T47D (cell line): Measurements from ENCODE around the gene NEK10.
A peak's percentile ranks its signal among the peaks of the same experiment; 100 is the strongest.

ENCODE experiments used
- DNase-seq, 2 experiments: peaks; one replicate each; pipeline versions ENCODE4 v3.0.0 to v3.0.0-alpha.2; 2011 to 2012; ENCODE audit warnings: low read depth in 1 of 2, low spot score in 1 of 2
- JUND ChIP-seq: IDR thresholded peaks from 2 replicates; pipeline ENCODE4 v1.6.1; 2012; ENCODE audit warnings: low read depth
- in situ Hi-C: cut with HindIII; loops from 2 replicates; pipeline ENCODE4 v1.10.0; 2016; ENCODE audit warnings: low sequenced_read_pairs, low pct_unique_long_range_greater_than_20kb

The NEK10 gene

DNA sequence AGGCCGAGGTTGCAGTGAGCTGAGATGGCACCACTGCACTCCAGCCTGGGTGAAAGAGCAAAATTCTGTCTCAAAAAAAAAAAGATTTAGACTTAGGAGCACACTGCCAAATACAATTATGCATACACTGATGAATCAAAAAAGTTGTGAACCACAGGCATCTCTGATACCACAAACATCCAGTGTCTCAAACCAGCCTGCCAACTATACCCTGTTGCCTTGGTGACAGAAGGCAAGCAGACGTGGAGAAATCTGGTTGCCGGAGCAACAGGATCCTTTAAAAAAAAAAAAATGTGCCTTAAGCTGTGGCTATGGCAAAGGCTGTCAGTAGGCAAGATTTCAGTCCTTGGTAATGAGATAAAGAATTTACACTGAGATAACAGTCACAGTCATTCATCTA is 202.3 kb downstream of the NEK10 start:
- no peak for TF ChIP-seq JUND
- DNase-seq: peak in 1 of 2 experiments; percentile 2
- in situ Hi-C loops: no loop called here

DNA sequence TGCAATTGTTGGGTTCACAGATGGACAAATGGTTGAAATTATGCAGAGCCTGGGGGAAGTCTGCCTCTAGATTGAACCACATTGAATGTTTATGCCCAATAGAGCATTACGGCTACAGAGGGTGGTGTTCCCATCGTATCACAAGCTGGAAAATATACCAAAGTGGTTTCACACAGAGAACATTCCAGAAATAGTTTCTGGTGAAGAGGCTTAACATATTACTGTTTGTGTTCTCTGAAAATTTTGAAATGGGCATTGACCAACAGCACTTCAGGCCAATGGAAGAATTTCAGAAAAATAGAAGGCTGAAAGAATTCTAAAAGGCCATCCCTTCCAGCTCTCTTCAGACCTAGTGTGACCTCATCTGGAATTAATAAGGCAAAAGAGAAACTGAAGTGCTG is 203.9 kb downstream of the NEK10 start:
- peak in 1 of 2 experiments; percentile 2 for DNase-seq
- TF ChIP-seq JUND: no peak
- in situ Hi-C loops: no loop called here

DNA sequence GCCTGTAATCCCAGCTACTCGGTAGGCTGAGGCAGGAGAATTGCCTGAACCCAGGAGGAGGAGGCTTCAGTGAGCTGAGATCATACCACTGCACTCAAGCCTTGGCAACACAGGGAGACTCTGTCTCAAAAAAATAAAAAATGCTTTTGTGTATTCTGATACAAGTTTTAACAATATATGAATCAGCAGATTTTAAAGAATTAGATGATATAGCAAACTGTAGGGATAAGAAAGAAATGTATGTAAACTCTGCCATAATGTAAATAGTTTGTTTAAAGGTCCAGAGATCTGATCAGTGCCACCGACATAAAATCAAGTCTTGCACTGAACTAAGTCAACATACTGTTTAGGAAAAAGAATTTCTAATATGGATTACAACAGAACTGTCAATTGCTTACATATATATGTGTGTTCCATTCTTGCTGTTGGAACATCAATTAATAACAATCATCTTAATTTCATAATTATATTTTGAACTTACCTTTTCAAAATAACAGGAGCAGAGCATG is 208.3 kb downstream of the NEK10 start:
- in situ Hi-C loops: no loop called here
- TF ChIP-seq JUND: no peak
- no peak for DNase-seq

DNA sequence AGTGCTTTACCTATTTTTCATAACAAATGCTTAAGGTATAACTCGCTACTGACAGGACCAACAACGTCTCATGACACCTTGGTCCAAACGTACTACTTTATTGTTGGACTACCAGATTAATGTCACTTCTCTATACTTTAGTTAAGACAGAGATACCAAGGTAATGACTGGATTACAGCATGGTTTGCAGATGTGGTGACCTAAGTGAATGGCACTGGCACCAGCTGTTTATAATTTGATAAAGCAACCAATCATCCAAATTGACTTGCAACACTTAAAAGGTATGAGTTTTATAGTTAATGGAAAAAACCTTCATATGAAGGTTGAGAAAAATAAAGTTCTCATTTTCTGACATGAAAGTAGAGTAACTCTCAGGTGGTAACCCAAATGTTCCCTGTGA is 209.0 kb downstream of the NEK10 start:
- in situ Hi-C loops: no loop called here
- DNase-seq: no peak
- TF ChIP-seq JUND: no peak

DNA sequence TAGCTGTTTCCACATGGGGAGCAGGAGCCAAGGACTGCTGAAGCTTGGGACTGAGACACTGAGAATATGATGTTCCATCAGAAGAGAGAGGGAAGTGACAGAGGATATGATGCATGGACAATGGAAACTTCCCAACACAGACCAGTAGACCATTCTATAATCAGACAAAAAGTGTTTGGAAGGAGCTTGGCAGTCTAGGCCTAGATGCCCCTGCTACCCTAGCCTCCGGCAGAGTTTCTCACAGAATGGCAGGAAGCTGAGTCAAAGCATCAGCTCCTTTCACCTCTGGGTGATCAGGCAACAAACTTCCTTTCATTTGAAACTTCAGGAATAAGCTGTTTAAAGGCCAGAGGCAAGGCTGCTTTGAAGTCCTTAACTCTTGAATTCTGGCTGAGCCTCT is 222.0 kb downstream of the NEK10 start:
- DNase-seq: no peak
- no peak for TF ChIP-seq JUND
- in situ Hi-C loops: no loop called here

DNA sequence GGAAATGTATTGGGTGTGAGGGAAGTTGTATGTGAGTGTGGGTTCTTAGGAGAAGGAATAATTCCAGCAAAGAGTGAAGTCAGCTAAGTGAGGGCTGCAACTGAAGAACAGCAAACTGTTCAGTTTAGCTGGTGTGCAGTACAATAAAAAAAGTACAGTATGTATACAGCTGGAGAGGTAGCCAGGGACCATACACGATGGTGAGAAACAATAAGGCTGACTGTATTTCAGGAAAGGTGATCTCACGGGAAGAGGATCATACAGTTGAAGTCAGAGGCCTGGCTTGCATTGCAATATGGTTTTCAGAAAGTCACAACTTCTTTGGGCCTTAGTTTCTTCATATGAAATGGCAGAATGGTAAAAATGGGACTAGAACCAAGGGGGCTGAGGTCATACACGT is 222.4 kb downstream of the NEK10 start:
- no peak for DNase-seq
- in situ Hi-C loops: no loop called here
- no peak for TF ChIP-seq JUND

DNA sequence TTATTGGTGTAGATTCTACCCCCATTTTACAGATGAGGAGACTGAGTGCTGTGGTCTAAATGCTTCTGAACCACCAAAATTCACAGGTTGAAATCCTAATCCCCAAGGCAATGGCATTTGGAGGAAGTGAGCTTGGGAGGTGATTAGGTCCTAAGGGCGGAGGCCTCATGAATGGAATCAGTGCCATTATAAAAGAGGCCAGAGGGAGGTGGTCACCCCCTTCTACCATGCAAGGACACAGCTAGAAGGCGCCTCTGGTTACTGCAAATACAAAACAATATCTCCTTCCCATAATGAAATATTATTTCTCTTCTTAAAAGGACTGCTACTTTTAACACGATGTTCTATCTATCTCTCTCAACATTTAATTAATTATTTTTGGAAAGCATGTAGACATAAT is 223.5 kb downstream of the NEK10 start:
- TF ChIP-seq JUND: no peak
- in situ Hi-C loops: no loop called here
- no peak for DNase-seq

DNA sequence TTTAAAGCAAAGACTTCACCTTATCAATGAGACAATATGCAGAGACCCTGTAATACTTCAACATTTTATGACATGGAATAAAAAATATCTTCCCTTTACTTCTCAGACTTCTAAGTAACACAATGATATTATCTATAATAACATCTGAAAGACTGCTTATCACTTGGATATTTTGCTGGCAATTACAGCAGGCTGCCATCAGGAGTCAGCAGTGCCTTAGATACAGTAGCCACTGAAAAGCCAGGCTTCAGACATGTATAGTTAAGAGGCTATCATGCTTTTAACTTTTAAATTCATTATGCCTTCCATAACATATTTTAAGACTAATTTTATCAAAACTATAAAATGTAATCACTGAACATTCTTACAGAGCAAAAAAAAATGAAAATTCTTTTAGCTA is 227.5 kb downstream of the NEK10 start:
- TF ChIP-seq JUND: no peak
- in situ Hi-C loops: no loop called here
- DNase-seq: no peak

DNA sequence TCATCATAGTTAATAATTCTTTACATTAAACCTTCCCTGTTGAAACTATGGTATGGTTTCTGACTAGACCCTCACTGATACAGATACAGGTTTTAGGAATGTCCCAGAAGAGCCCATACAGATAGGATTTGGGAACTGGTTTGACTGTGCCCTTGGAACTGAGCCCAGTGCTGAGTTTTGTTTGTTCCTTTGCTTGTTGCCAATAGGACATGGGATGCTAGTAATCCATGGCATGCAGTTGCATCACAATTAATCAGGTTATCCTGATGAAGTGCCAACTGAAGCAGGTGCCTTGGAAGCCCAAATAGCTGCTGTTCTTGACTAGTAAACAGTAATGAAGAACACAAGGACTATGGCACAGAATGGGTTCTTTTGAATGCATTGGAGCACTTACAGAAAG is 230.6 kb downstream of the NEK10 start:
- no peak for TF ChIP-seq JUND
- peak in 1 of 2 experiments; percentile 74 for DNase-seq
- in situ Hi-C loops: no loop called here

DNA sequence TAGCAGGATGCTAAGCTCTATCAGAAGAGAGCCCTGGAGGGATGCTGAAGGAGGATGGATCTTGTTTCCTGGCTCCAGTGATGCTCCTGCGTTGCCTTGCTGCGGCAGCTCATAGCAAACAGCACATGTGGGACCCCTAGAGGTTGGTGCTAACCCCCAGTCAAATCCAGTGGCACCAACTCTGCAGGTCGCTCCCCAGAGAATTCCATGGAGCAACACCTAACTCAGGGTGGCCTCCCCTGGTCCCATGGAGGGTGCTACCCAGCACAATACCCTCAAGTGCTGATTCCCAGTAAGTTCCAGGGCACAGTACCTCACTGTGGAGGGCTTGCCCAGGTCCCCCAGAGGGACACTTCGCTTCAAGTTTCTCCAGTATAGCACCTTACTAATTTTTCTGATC is 231.2 kb downstream of the NEK10 start:
- DNase-seq: no peak
- in situ Hi-C loops: no loop called here
- TF ChIP-seq JUND: no peak

DNA sequence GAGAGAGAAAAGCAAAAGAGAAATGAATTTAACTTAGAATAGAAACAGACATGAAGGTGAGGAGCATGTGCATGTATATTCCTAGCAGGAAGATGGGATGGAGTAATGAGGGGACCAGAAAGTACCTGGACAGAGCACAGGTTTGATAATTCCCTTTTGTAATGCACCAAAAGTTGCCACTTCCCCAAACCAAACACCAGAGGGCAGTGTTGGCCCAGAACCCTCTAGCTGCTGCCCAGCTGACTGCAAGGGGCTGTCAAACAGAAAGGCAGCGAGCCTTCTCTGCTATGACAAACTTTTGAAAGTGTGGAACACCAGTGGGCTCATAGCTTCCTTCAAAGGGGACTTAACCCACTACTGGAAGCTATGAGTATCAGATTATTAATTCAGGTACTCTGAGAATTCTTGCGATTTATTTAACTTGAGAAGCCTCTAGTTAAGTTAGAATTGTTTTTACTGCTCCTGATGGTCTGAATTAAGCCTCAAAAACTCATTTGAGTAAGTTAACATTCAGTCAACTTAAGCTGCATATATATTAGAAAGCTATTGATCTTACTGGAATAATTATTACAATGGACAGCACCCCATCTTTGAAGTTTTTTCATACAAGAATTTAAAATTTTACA is 234.9 kb downstream of the NEK10 start:
- no peak for TF ChIP-seq JUND
- in situ Hi-C loops: no loop called here
- DNase-seq: peak; percentile 44 to 80

DNA sequence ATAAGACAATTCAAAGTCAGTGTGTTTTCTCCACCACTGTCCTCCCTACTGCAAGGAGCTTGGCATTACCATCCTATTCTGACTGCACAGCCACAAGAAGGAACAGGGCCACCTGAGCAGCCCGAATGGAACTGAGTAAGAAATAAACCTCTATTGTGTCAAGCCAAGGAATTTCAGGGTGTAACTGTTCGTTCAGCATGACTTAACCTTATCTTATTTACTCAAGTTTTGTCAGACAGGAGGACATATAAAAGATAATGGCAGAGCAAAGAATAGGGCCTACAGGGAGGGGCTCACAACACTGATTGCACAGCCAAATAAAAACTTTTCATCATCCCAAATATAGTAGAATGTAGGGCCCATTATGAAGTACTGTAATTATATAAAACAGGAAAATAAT is 236.1 kb downstream of the NEK10 start:
- no peak for DNase-seq
- TF ChIP-seq JUND: no peak
- in situ Hi-C loops: no loop called here

DNA sequence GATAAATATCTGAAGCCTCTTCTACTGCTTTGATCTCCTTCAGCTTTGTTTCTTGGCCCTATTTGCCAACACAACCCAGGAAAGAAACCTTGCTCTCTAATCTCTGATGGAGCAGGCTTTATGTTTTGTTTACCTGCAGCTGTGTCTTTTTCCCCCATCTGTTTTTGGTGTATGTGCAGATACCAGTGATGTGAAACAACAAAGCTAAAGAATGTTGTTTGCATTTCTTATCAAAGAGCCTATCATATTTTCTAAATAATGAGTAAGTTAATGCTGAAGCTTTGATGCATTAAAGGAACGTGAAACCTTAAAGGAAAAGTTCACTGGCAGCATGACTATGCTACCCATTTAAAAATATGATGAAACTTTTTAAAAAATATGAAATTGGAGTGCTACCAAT is 238.4 kb downstream of the NEK10 start:
- TF ChIP-seq JUND: no peak
- in situ Hi-C loops: no loop called here
- no peak for DNase-seq

DNA sequence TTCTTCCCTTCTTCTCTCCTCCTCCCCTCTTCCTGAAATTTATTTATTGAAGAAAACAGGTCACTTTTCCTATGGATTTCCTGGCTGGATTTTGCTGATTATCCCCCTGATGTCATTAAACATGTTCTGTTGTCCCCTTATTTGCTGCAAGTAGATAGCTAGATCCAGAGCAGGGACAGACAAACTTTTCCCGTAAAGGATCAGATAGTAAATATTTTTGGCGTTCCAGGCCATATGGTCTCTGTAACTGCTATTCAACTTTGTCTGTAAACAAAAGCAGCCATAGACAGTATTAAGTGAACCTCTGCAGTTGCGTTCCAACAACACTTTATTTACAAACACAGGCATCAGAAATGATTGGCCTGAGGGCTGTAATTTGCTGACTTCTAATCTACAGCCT is 241.3 kb downstream of the NEK10 start:
- in situ Hi-C loops: no loop called here
- DNase-seq: no peak
- no peak for TF ChIP-seq JUND
